ENCODE results near the gene RNLS.

GRCh38 chr10:88473989-88474883 is 108.9 kb downstream of the RNLS start:
- no peak for TF ChIP-seq CTCF (IDR thresholded peaks at IDR 0.05)
- no peak for TF ChIP-seq POLR2A (IDR thresholded peaks at IDR 0.05)
- TF ChIP-seq POLR2AphosphoS5 (IDR thresholded peaks at IDR 0.05), result peak; percentile 23
